ELR (cell line): ENCODE measurements around the gene ZNF839.
"Not testable (repeated sequence)": the region's sequence is repeated elsewhere in the genome, so short reads cannot be mapped to it uniquely, and the experiment has no call there.

Experiments used
- DNase-seq: peaks from one replicate; pipeline ENCODE4 v3.0.0-alpha.2; 2015; ENCODE audit warnings: low read depth

ZNF839 gene

GRCh38 chr14:102319351-102320032, at the start of gene ZNF839:
ZNF839 (plus strand) TSS chr14:102319746; CDS start chr14:102319766, 20 bp downstream.
- peak; percentile 95 for DNase-seq

DNA sequence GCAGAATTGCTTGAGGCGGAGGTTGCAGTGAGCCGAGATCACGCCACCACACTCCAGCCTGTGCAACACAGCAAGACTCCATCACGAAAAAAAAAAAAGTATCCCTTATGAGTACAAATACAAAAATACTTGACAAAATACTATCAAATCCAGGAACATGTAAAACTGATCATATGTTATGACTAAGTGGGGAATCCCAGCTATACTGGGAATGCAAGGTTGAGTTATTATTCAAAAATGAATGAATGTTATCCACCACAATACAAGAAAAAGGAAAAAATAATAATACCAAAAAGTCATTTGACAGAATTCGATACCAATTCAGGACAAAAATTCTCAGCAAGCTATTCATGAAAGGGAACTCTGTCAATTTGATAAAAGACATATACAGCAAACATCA, 47.2 kb upstream of the ZNF839 start:
- peak; percentile 80 for DNase-seq

DNA sequence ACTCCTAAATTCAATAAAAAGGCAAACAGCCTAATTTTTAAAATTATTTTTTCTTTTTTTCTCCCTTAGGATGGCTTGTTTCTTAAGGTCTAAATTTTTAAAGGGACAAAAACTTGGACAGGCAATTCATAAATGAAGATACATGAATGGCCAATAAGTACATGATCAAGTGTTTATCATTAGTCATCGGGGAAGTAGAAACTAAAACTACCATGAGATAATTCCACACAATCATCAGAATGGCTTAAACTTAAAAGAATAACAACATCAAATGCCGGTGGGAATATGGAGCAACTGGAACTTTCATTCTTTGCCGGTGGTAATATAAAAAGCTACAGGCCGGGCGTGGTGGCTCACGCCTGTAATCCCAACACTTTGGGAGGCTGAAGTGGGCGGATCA, 43.7 kb upstream of the ZNF839 start:
- DNase-seq: peak; percentile 59

GRCh38 chr14:102277874-102278630, 41.5 kb upstream of the ZNF839 start:
- DNase-seq: no peak

- no peak for DNase-seq
Observed at GRCh38 chr14:102278631-102278935, 41.0 kb upstream of the ZNF839 start.

- DNase-seq: peak; percentile 62
Observed at GRCh38 chr14:102279282-102279681, 40.3 kb upstream of the ZNF839 start.

DNA sequence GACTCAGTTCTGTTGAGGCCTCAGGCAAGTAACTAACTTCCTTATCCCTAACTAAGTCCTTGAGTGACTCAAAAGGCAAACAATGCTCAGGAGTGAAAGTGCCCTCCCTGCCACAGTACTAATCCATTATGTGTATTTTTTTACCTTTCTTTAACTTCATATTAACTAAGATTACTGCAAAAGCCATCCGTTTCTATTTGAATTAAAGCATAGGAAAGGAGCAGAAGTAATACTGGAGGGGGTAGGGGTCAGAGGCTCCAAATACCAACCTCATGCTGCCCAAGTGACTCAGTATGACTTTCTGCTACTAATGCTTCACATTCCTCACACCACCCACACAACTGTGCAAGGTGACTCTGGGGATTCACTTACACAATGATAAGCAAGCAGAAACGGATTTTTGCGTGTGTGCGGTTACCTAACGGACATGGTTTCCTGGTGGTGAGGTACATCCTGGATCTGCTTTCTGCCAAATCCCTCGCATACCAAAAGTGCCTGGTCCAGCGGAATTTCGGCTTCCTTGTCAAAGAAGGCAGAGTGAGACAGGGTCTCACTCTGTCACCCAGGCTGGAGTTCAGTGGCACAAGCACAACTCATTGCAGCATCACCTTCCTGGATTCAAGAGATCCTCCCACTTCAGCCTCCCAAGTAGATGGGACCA, 39.7 kb upstream of the ZNF839 start:
- DNase-seq: peak; percentile 100

DNA sequence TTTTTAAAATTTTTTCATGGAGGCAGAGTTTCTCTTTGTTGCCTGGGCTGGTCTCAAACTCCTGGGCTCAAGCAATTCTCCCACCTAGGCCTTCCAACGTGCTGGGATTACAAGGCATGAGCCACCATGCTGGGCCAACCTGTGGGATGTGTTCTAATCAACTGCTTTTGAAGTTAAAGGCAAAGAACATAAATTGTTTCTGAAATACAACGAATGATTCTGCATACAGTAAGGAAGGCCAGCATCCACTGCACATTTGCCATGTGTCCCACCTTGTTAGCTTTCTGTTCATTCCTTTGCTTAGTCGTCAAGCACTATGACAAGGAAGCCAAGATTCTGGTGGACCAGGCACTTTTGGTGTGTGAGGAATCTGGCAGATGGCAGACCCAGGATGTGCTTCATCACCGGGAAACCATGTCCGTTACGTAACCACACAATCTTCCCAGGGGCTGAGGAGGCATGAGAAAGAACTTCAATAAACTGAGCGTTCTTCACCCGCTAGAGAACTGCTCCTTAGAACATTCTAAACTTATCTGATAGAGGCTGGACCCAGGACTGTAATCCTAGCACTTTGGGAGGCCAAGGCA, 39.1 kb upstream of the ZNF839 start:
- DNase-seq: peak; percentile 100

DNA sequence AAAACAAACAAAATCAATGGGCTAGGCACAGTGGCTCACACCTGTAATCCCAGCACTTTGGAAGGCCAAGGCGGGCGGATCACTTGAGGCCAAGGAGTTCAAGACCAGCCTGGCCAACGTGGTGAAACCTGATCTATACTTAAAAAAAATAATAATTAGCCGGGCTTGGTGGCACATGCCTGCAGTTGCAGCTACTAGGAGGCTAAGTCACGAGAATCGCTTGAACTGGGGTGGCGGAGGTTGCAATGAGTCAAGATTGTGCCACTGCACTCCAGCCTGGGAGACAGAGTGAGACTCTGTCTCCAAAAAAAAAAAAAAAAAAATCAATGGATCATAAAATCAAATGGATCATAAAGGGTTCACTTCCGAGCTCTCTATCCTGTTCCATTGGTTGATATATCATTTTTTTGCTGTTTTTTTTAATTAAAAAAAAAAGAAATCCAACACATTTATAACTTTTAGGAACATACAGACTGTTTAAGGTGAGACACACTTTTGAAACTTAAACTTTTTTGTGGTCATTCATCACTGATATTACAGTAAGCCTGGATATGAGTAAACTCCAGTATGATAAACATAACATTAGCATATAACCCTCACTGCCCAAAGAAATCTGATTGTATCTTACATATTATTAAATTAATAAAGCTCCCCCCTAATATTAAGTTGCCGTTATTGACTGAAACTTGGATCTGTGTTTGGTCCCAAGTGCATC, 36.6 kb upstream of the ZNF839 start:
- DNase-seq: peak; percentile 72

DNA sequence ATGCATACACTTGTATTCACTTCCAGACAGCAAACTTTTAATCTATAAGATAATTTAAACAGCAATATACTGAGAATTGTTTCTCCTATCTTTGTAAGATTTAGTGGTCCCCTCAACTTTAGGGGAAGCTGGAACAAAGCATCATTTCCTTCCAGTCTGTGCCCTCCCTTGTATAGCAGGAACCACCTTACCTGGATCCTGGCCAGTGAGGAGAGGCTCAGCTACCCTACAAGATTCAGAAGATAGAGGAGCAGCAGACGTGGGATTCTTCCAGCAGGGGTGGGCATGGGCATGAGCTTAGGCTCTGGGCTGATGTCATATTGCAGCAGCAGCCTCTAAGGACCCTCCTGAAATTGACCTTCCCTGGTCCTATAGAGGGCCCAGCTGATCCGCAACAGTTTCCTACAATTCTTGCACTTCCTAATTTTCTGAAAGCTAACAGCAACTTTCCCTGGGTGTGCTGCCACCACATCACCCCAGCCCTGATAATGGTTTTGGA, 35.9 kb upstream of the ZNF839 start:
- peak; percentile 28 for DNase-seq

- peak; percentile 30 for DNase-seq
Observed at GRCh38 chr14:102285106-102285505, 34.4 kb upstream of the ZNF839 start.

DNA sequence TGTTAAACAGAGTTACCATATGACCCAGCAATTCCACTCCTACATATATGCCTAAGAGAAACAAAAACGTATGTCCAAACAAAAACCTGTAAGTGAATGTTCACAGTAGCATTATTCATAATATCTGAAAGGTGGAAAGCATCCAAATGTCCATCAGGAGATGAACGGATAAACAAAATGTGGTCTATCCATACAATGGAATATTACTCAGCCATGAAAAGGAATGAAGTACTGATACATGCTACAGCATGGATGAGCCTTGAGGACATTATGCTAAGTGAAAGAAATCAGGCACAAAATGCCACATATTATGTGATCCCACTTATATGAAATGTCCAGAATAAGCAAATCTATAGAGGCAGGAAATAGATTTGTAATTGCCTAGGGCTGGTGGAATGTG, 31.4 kb upstream of the ZNF839 start:
- no peak for DNase-seq

DNA sequence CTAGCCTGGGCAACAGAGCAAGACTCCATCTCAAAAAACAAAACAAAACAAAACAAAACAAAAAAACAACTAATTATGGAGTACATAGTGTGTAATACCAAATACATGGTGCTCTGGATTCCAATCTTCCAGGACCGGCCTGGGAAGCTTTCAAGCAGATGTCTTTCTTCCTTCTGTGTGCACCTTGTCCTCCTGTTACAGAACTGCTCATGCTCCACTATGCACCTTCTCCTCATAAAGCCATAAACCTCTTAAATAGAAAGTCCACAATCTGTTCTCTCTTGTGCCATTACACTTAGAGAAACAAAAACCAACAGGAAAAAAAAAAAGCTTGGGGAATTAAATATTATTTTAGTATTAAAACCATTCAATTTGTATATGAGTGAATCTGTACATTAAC, 27.1 kb upstream of the ZNF839 start:
- DNase-seq: no peak

- DNase-seq: peak; percentile 28
Observed at GRCh38 chr14:102293781-102294180, 25.8 kb upstream of the ZNF839 start.

GRCh38 chr14:102295270-102295669, 24.3 kb upstream of the ZNF839 start:
- peak; percentile 62 for DNase-seq

GRCh38 chr14:102297436-102298170, 21.9 kb upstream of the ZNF839 start:
- no peak for DNase-seq

DNA sequence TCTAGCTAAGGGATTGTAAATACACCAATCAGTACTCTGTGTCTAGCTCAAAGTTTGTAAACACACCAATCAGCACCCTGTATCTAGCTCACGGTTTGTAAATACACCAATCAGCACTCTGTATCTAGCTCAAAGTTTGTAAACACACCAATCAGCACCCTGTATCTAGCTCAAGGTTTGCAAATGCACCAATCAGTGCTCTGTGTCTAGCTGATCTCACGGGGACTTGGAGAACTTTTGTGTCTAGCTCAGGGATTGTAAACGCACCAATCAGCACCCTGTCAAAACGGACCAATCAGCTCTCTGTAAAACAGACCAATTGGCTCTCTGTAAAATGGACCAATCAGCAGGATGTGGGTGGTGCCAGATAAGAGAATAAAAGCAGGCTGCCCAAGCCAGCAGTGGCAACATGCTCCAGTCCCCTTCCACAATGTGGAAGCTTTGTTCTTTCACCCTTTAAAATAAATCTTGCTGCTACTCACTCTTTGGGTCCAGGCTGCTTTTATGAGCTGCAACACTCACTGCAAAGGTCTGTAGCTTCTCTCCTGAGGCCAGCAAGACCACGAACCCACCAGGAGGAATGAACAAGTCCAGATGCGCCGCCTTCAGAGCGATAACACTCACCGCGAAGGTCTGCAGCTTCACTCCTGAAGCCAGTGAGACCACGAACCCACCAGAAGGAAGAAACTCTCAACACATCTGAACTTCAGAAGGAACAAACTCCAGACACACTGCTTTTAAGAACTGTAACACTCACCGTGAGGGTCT, 21.1 kb upstream of the ZNF839 start:
- DNase-seq: not testable (repeated sequence)

DNA sequence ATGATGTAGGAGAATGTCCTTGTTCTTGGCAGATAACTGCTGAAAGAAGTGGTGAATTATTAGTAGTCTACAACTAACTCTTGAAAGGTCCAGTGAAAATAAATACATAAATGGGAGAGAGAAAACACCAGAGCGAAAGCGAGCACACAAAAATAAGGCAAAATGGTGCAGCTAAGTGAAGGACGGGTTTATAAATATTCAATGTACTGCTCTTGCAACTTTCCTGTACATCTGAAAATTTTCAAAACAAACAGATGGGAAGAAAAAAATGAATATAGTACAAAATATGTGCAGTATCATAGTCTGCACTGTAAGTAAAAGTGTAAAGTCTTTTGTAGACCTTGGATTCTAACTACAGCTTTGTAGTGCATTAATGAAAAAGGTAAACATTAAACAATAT, 15.9 kb upstream of the ZNF839 start:
- no peak for DNase-seq

- DNase-seq: peak; percentile 98
Observed at GRCh38 chr14:102304611-102305506, 14.7 kb upstream of the ZNF839 start, which contains the start of gene MOK. MOK (minus strand) TSS chr14:102305164; CDS start chr14:102304968, 196 bp downstream.
